SKM-1 (cell line): Measurements from ENCODE around the gene C2CD4D.
A peak's percentile ranks its signal among the peaks of the same experiment; 100 is the strongest.

ENCODE experiments used
- DNase-seq: peaks from one replicate; lab custom pipeline; 2025; ENCODE audit not compliant: unreplicated experiment; lab: John Stamatoyannopoulos, UW

Gene C2CD4D

DNA sequence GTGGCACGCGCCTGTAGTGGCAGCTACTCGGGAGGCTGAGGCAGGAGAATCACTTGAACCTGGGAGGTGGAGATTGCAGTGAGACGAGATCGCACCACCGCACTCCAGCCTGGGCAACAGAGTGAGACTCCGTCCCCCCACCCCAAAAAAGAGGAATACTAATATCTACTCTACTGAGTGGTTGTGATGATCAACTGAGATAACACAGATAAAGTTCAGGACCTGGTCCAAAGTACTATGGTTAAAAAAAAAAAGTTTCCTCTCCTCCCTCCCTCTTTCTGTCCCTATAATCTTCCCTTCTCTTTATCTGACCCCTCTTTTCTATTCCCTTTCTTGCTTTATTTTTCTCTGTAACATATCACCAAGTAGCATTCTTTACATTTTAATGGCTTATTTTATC, 4.0 kb downstream of the C2CD4D start:
- DNase-seq = no peak

GRCh38 chr1:151834239-151834638, 5.4 kb downstream of the C2CD4D start:
- DNase-seq = no peak

- DNase-seq = no peak
These were observed 6.3 kb downstream of the C2CD4D start for GRCh38 chr1:151833172-151833900.

GRCh38 chr1:151832318-151832980, 7.2 kb downstream of the C2CD4D start:
- DNase-seq = no peak

DNA sequence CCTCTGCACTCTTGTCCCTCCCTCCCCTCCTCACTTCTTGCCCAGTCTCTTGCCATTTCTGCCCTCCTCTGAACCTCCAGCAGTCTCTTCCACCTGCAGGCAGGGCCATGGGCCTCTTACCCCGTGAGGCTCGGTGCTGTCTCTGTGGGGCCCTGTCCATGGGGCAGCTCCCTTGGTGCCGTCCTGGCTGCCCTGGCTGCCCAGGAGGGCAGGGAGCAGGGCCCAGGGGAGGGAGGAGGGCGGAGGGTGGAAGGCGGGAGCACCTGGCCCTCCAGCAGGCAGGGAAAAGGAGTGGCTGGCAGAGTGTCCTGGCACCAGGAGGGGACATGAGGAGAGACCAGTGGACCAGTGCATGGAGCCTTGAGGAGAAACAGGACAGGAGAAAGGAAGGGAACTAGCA, 8.0 kb downstream of the C2CD4D start, which contains the start of gene RORC:
Gene RORC (minus strand): TSS at position 198 of the 400 bp plus-strand sequence. CDS start 38 bp downstream, at position 160.
- DNase-seq = no peak

DNA sequence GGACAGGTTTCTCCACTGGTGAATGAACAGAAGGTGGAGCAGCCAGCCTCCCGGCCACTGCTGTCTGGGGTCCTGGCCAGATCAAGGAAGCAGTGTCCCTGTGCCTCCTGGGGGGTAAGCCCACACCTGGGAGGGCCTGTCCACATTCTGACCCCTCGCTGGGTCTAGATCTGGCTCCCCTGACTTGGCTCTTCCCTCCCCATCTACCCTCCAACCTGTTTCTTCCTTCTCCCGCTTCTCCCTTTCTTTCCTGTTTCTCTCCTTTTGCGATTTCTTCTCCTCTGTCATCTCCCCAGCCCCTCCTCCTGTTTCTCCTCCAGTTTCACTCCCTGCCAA, 8.4 kb downstream of the C2CD4D start:
- DNase-seq = no peak

- no peak for DNase-seq
These were observed 9.6 kb downstream of the C2CD4D start for GRCh38 chr1:151830055-151830454.

GRCh38 chr1:151829352-151830046, 10.1 kb downstream of the C2CD4D start:
- no peak for DNase-seq

DNA sequence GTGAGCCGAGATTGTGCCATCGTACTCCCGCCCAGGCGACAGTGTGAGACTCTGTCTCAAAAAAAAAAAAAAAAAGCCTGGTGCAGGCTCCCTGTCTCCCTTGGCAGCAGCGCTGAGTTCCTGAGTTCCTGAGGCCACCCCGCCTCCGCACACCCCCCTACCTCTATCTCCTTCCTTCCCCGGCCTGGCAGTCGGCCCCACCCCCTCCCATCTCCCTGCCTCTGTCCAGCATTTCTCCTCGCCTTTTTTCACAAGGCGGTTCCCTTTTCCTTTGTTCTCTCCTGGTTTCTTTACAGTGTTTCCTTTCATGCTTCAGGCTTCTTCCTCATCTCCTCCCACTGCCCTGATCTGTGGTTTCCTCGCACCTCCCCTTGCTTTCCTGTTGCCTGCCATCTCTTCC, 10.7 kb downstream of the C2CD4D start:
- DNase-seq = no peak

DNA sequence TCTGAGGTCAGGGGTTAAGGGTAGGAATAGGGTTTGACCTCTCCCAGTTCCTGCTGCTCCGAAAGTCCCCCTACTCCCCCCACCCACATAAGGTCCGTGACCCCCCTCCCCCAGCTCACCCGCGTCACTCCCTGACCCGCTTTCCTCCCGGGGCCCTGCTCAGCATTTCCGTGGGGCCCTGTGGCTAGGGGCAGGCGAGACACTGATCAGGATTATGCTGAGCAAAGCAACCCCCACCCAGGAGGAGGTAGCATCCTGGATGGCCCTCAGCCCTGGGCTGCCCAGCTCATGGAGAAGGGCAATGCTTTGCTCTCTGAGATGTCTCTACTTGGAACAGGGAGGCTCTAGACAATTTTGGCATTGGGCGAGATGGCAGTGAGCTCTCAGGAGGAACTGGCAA, 11.8 kb downstream of the C2CD4D start:
- no peak for DNase-seq

DNA sequence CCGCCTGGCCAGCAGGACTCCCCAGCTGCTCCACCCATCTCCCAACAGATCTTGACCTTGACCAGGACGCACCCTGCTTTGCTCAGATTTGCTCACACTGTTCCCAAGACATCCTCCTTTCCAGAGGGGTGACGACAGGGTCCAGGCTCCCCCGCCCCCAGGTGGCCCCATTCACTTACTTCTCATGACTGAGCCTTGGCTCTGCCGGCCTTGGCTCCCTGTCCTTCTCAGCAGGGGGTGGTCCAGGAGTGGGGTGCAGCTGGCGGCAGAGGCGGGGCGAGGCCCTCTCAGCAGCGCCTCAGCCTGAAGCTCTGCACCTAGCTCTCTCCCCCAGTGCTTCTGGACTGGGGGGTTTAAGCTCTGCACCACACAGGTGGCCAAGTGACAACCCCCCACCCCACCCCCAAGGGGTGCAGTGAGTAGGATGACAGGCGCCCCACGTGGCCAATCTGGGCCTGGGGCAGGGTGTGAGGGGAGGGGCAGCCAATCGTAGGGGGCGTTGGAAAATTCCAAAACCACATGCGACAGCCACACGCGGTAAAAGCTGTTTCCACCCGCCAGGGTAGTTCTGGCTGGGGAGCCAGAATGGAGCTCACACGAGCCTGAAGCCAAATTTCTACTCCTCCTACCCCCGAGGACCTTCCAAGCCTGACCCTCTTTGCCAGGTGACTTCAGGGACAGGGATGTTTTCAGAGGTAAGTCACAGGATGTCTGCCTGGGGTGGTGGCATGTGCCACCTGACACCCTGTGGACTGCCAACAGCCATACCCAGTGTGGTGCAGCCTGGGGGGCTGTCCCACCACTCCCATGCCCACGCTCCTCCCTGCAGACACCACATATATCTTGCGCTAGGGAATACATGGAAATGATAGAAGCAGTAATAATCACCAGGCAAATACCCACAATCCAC, 13.6 kb downstream of the C2CD4D start:
- DNase-seq = no peak

DNA sequence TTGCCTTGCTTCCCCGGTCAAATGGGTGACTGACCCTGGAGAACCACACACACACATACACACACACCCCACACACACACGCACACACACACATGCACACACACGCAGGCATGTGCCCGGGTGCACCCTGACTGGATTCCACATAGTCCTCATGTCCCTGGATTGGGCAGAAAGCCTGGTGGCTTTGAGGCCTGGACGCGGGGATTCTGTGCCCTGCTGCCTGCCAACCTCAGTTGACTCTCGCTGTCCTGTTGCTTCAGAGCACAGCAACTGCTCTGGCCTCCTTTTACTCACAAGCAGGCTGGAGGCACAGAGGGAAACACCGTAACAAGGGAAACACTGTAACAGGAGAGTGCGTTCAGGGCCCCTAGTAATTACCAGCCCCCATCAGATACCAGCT, 14.4 kb downstream of the C2CD4D start:
- DNase-seq = no peak

GRCh38 chr1:151823175-151823574, 16.4 kb downstream of the C2CD4D start:
- DNase-seq = no peak

- no peak for DNase-seq
These were observed 17.2 kb downstream of the C2CD4D start for GRCh38 chr1:151822404-151822803.

DNA sequence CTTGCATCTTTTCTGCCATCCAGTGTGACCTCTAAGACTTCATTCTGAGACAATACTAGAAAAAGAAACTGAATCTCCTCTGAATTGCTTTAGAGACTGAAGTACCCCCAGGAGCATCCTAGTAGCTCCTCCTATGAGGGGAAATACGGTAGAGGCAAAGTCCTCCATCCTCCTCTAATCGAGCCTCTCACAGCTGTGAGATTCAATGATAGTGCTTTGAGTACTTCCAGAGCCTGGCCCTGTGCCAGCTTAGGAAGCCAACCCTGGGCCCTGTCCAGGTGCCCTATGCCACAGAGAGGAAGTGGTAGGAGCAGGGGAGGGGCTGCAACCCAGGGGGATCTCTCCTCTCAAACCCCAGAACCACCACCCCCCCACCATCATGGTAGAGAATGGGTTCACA, 18.7 kb downstream of the C2CD4D start:
- no peak for DNase-seq

GRCh38 chr1:151819976-151820623, 19.5 kb downstream of the C2CD4D start:
- no peak for DNase-seq

- DNase-seq = no peak
These were observed 20.3 kb downstream of the C2CD4D start for GRCh38 chr1:151819227-151819835.

GRCh38 chr1:151817353-151817730, 22.3 kb downstream of the C2CD4D start:
- peak; percentile 30 for DNase-seq

DNA sequence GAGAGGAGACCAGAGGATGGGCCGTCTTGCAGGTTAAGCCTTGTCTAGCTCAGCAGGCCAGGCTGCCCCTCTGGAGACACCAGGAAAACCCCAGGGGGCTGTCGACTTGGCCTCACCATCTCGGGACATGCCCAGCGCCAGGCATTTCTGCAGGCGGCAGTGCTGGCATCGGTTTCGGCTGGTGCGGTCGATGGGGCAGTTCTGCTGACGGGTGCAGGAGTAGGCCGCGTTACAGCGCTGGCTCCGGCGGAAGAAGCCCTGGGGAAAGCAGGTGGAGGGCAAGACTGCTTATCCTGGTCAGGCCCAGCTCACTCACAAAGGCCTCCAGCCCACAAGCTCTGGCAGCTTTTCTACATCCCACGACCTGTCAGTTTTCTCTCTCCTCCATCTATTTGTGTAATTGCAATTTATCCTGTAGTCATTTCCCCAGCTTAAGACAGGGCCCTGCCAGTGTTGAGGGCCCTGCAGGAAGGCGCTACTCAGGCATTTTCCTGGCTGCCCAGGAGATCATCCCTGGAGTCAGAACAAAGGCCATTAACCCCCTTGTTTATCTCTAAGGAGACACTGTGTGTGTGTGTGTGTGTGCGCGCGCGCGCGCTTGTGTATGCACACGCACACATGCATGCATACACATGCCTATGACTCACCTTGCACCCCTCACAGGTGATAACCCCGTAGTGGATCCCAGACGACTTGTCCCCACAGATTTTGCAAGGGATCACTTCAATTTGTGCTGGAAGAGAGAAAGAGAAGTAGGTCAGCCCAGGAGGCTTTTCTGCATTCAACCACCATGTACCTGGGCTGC, 22.9 kb downstream of the C2CD4D start:
- no peak for DNase-seq
